Skeletal muscle tissue (tissue), 4 donors: ENCODE measurements around the gene DDX39A. TPM values are rescaled to one million over a fixed set of nuclear protein-coding genes. Genes with fewer than 3 reads are reported as not detected.
A peak's percentile ranks its signal among the peaks of the same experiment; 100 is the strongest.
"Not testable (repeated sequence)": the region's sequence is repeated elsewhere in the genome, so short reads cannot be mapped to it uniquely, and the experiment has no call there.

ENCODE experiments used
- H3K27ac ChIP-seq: one replicate; pipeline ENCODE4 v1.7.0; 2013; ENCODE audit warnings: mild to moderate bottlenecking, low read depth, low read length, inconsistent platforms
- H3K27me3 ChIP-seq, 3 donors: one replicate each; pipeline ENCODE4 v1.7.0; 2013; ENCODE audit warnings: low read length in 3 of 3; ENCODE audit not compliant: control insufficient read depth in 3 of 3, insufficient read depth in 3 of 3
- H3K36me3 ChIP-seq, 3 donors: one replicate each; pipeline ENCODE4 v1.7.0; 2013; ENCODE audit warnings: low read length in 3 of 3; ENCODE audit not compliant: control insufficient read depth in 3 of 3, insufficient read depth in 3 of 3
- H3K4me1 ChIP-seq, 3 donors: one replicate each; pipeline ENCODE4 v1.7.0; 2013; ENCODE audit warnings: low read length in 3 of 3, mild to moderate bottlenecking in 3 of 3; ENCODE audit not compliant: control insufficient read depth in 3 of 3, insufficient read depth in 3 of 3
- H3K4me3 ChIP-seq, 3 donors: one replicate each; pipeline ENCODE4 v1.7.0; 2013; ENCODE audit warnings: low read length in 3 of 3
- H3K9ac ChIP-seq, 3 donors: one replicate each; pipeline ENCODE4 v1.7.0; 2013; ENCODE audit warnings: low read length in 3 of 3, mild to moderate bottlenecking in 3 of 3, moderate library complexity in 2 of 3, low read depth in 1 of 3
- H3K9me3 ChIP-seq, 3 donors: one replicate each; pipeline ENCODE4 v1.7.0; 2013; ENCODE audit warnings: low read length in 3 of 3; ENCODE audit not compliant: control insufficient read depth in 3 of 3
- total RNA-seq: library from RNA; depleted of rRNA; stranded (reverse); fragments of >200 nt; gene quantifications from one replicate; pipeline ENCODE4 v1.2.3, GENCODE V29; 2014
- donor health status: Osteomylitis.

DDX39A gene
- 24.5 TPM for total RNA-seq

DNA sequence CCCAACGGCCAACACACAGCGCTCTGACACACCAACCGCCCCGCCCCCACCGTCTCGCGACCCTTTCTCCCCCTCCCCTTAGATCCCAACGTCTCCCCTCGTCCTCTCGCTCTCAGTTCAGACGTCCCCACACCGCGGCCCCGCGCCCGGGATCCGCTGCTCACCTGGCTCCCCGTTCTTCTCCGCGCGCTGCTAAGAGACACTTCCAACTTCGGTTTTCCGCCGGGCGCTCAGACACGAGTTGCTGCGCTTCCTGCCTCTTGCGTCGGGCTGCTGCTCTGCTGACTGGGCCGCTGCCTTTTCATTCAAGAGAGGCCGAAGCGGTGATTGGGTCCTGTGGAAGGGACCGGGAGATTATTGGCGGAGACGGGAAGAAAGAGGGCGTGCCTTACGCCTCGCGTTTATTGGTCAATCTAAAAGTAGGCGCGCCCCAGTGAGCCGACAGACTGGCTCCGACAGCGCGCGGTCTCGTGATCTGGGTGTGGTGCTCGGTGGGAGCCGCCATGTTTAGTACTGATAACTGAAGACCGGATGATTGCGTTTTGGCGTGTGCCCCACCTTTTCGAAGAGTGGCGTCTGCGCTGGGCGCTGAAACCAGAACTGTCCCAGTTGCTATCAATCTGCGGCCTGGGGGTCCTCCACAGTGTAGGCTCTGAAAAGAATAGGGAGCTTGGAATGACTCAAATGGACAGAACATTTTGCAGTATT, at the start of gene DDX39A:
Gene DDX39A (minus strand): TSS at position 236 of the 708 bp plus-strand sequence. CDS start 6,121 bp downstream, outside the sequence.
- Histone ChIP-seq H3K27me3 (no peaks in the 10 kb centered on the region), H3K9ac (peak within 1 kb of the TSS; percentile 72 to 89 (median 86)), H3K9me3 (no peaks in the 10 kb centered on the region), H3K4me3 (peak within 1 kb of the TSS; percentile 85 to 87 (median 85)), H3K36me3 (no peaks in the 10 kb centered on the region), H3K27ac (peak within 1 kb of the TSS; percentile 93), H3K4me1 (peaks cover 16 to 18% (median 17%) of the 10 kb centered on the region in 3 donors)

DNA sequence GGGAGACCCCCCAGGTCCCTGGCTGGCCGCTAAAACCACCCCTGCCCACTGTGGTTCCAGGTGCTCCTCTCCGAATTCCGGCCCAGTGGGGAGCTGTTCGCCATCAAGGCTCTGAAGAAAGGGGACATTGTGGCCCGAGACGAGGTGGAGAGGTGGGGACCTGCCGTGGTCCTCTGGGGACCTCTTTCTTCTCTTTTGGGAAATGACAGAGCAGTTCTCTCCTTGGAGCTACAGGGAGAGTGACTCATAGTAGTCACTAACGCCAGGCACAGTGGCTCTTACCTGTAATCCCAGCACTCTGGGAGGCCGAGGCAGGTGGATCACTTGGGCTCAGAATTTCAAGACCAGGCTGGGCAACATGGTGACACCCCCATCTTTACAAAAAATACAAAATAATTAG, 48.7 kb upstream of the DDX39A start:
- Histone ChIP-seq H3K9me3 (no peaks in the 10 kb centered on the region), H3K36me3 (peaks cover 30 to 46% (median 39%) of the 10 kb centered on the region in 3 donors), H3K27me3 (peaks cover 0 to 7% (median 4%) of the 10 kb centered on the region in 3 donors), H3K9ac (no peak overlapping the region), H3K4me3 (no peak overlapping the region), H3K4me1 (peaks cover 5 to 7% (median 5%) of the 10 kb centered on the region in 3 donors), H3K27ac (no peak overlapping the region)

DNA sequence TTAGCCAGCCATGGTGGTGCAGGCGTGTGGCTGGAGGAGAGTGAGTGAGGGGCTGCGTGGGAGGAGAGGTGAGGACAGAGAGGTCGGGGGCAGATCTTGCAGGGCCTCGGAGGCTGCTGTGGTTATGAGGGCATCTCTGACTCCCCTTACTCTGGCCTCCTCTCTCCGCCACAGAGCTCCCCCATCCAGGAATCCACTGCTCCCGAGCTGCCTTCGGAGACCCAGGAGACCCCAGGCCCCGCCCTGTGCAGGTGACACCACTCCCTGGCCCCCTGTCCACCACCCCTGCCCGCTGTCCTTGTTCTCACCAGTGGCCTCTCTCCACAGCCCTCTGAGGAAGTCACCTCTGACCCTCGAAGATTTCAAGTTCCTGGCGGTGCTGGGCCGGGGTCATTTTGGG, 48.2 kb upstream of the DDX39A start:
- Histone ChIP-seq H3K4me1 (peaks cover 2 to 5% (median 2%) of the 10 kb centered on the region in 3 donors), H3K9ac (no peak overlapping the region), H3K27ac (no peak overlapping the region), H3K27me3 (peaks cover 0 to 2% (median 2%) of the 10 kb centered on the region in 3 donors), H3K36me3 (peaks cover 31 to 50% (median 42%) of the 10 kb centered on the region in 3 donors), H3K9me3 (no peaks in the 10 kb centered on the region), H3K4me3 (no peak overlapping the region)

DNA sequence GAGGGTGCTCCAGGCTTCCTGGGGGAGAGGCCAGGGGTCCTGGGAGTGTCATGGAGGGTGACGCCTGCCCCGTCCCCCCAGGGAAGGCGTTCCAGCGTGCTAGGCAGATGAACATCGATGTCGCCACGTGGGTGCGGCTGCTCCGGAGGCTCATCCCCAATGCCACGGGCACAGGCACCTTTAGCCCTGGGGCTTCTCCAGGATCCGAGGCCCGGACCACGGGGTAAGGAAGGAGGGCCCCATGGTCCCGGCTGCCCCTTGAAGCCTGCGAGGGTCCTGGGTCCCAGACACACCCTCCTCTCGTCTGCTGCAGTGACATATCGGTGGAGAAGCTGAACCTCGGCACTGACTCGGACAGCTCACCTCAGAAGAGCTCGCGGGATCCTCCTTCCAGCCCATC, 44.6 kb upstream of the DDX39A start:
- Histone ChIP-seq H3K9ac (no peak overlapping the region), H3K4me1 (no peaks in the 10 kb centered on the region), H3K36me3 (peaks cover 29 to 43% (median 41%) of the 10 kb centered on the region in 3 donors), H3K27ac (no peak overlapping the region), H3K9me3 (no peaks in the 10 kb centered on the region), H3K4me3 (no peak overlapping the region), H3K27me3 (no peaks in the 10 kb centered on the region)

DNA sequence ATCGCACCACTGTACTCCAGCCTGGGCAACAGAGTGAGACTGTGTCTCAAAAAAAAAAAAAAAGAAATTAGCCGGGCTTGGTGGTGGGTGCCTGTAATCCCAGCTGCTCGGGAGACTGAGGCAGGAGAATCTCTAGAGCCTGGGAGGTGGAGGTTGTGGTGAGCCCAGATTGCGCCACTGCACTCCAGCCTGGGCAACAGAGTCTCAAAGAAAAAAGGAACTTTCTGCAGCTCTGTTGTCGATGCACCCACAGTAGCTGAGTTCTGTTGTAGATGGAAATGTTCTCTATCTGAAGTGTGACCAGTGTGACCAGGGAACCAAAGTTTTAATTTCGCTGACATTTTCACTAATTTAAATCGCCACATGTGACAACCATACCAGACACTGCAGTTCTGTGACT, 43.3 kb upstream of the DDX39A start:
- H3K27ac ChIP-seq, H3K9ac ChIP-seq, H3K4me1 ChIP-seq, H3K9me3 ChIP-seq, H3K4me3 ChIP-seq, H3K27me3 ChIP-seq: not testable (repeated sequence)
- H3K36me3 ChIP-seq = peaks cover 33 to 44% (median 41%) of the 10 kb centered on the region in 3 donors

DNA sequence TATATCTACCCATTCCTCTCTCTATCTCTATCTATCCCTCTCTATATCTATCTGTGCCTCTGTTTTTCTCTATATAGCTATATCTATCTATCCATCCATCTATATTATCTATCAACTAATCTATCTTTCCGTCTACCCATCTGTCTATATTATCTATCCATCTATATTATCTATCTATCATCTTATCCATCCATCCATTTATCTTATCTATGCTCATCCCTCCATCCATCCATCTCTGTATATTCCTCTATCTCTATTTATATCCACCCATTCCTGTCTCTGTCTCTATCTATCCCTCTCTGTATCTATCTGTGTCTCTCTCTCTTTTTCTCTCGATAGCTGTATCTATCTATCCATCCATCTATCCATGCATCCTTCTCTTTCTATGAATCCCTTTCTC, 41.8 kb upstream of the DDX39A start:
- no peak overlapping the region for H3K27ac ChIP-seq
- no peak overlapping the region for H3K4me3 ChIP-seq
- no peaks in the 10 kb centered on the region for H3K4me1 ChIP-seq
- peaks cover 33 to 42% (median 41%) of the 10 kb centered on the region in 3 donors for H3K36me3 ChIP-seq
- H3K9me3 ChIP-seq = no peaks in the 10 kb centered on the region
- no peak overlapping the region for H3K9ac ChIP-seq
- H3K27me3 ChIP-seq = no peaks in the 10 kb centered on the region

DNA sequence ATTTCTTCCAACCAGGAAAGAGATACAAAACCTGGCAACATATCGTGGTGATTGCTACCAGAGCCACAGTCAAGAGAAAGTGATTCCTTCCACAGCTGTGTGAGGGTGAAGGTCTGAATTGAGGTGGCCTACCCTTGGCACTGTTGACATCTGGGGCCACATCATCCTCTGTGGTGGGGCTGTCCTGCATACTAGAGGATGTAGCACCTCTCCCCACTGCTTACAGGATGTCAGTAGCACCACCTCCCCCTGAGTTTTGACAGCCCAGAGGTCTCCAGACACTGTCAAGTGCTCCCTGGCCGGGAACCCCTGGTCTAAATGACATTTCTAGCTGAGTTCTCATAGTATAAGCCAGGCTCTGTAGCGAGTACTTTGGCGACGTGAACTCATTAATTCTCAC, 40.6 kb upstream of the DDX39A start:
- peaks cover 29 to 39% (median 39%) of the 10 kb centered on the region in 3 donors for H3K36me3 ChIP-seq
- H3K9ac ChIP-seq = no peak overlapping the region
- no peak overlapping the region for H3K27ac ChIP-seq
- no peaks in the 10 kb centered on the region for H3K27me3 ChIP-seq
- H3K4me3 ChIP-seq = no peak overlapping the region
- no peaks in the 10 kb centered on the region for H3K4me1 ChIP-seq
- no peaks in the 10 kb centered on the region for H3K9me3 ChIP-seq

DNA sequence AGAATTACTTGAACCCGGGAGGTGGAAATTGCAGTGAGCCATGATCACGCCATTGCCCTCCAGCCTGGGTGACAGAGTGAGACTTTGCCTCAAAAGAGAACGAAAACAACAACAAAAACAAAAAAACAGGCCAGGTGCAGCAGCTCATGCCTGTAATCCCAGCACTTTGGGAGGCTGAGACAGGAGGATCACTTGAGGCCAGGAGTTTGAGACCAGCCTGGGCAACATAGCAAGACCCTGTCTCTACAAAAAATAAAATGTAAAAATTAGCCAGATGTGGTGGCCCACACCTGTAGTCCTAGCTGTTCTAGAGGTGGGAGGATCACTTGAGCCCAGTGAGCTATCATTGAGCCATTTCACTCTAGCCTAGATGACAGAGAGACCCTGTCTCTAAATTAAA, 33.2 kb upstream of the DDX39A start:
- H3K27me3 ChIP-seq = not testable (repeated sequence)
- H3K36me3 ChIP-seq = peaks cover 27 to 29% (median 28%) of the 10 kb centered on the region in 3 donors

DNA sequence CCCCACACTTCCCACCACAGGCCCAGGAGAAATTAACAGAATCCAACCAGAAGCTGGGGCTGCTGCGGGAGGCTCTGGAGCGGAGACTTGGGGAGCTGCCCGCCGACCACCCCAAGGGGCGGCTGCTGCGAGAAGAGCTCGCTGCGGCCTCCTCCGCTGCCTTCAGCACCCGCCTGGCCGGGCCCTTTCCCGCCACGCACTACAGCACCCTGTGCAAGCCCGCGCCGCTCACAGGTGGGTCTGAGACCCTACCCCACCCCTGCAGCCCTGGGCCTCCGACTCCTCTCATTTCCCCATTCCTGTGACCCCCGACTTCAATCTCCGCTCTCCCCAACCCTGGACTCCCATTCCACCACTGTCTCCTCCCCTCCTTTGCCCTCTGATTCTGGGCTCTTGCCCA, 31.7 kb upstream of the DDX39A start:
- Histone ChIP-seq H3K9ac (no peak overlapping the region), H3K27ac (no peak overlapping the region), H3K36me3 (peaks cover 40 to 42% (median 42%) of the 10 kb centered on the region in 3 donors), H3K4me3 (no peak overlapping the region), H3K4me1 (no peaks in the 10 kb centered on the region), H3K27me3 (no peaks in the 10 kb centered on the region), H3K9me3 (no peaks in the 10 kb centered on the region)

More for the DNA sequence above, 33.2 kb upstream of the DDX39A start:
- not testable (repeated sequence) for H3K27ac ChIP-seq, H3K9ac ChIP-seq, H3K4me3 ChIP-seq, H3K4me1 ChIP-seq, H3K9me3 ChIP-seq

DNA sequence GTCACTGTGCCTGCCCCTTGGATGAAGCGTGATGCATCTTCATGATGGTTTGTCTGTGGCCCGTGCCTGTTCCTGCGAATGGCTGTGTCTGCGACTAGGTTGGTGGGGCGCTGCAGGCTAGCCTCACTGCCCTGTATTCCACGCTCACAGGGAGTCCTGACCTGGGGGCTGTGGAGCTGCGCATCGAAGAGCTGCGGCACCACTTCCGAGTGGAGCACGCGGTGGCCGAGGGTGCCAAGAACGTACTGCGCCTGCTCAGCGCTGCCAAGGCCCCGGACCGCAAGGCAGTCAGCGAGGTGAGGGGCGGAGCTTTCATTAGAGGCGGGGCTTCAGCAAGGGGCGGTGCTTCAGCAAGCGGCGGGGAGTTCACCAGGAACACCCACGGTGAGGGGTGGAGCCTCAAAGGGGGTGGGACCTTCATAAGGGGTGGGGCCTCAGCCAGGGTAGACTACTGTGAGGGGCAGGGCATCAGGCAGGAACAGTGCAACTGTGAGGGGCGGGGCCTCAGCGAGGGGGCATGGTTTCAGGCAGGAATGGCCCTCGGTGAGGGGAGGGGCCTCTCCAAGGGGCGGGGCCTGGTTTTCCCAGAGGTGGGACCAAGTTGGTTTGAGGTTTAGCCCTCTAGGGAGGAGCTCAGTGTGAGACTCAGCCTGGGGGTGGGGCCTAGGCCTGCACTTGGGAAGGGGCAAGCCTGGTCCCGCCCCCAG, 31.2 kb upstream of the DDX39A start:
- H3K4me1 ChIP-seq = no peaks in the 10 kb centered on the region
- H3K27me3 ChIP-seq = no peaks in the 10 kb centered on the region
- H3K4me3 ChIP-seq = no peak overlapping the region
- H3K27ac ChIP-seq = no peak overlapping the region
- H3K9ac ChIP-seq = no peak overlapping the region
- peaks cover 41 to 43% (median 42%) of the 10 kb centered on the region in 3 donors for H3K36me3 ChIP-seq
- no peaks in the 10 kb centered on the region for H3K9me3 ChIP-seq
